Right lobe of liver (tissue), 6 donors: Measurements from ENCODE around the gene KIAA1549. TPM values are rescaled to one million over a fixed set of nuclear protein-coding genes. Genes with fewer than 3 reads are reported as not detected.

Experiments
- ATAC-seq, 4 donors: fragments of 200-7000 bp; cut with Tn5 transposase; one replicate each; pipeline ENCODE4 v1.9.1; 2020; ENCODE audit warnings: mild to moderate bottlenecking in 4 of 4, moderate library complexity in 4 of 4
- DNase-seq, 3 donors: peaks; one replicate each; pipeline ENCODE4 v3.0.0-alpha.2; 2020
- H3K27ac ChIP-seq, 3 donors: fragments of 200-600 bp; one replicate each; pipeline ENCODE4 v1.8.0; 2022
- H3K27me3 ChIP-seq, 2 donors: fragments of 200-600 bp; one replicate each; pipeline ENCODE4 v1.8.0; 2022
- H3K36me3 ChIP-seq, 4 donors: fragments of 200-600 bp; sonication (generic) in 1 of 4; one replicate each; pipeline versions ENCODE4 v1.5.1 to v1.8.0; 2017 to 2022; ENCODE audit warnings: control low read depth in 1 of 4
- H3K4me1 ChIP-seq, 4 donors: fragments of 200-600 bp; sonication (generic) in 1 of 4; one replicate each; pipeline versions ENCODE4 v1.5.1 to v1.8.0; 2017 to 2022; ENCODE audit warnings: control low read depth in 1 of 4
- H3K4me3 ChIP-seq, 3 donors: fragments of 200-600 bp; one replicate each; pipeline ENCODE4 v1.8.0; 2022
- H3K9me3 ChIP-seq, 4 donors: fragments of 200-600 bp; sonication (generic) in 1 of 4; one replicate each; pipeline versions ENCODE4 v1.5.1 to v1.8.0; 2017 to 2022; ENCODE audit warnings: control low read depth in 1 of 4
- CTCF ChIP-seq, 4 donors: fragments of 200-600 bp in 3 of 4; fragments of 450-650 bp in 1 of 4; IDR thresholded peaks; one replicate each; pipeline versions ENCODE4 v1.5.1 to v1.8.0; 2016 to 2022; ENCODE audit warnings: antibody characterized with exemption in 4 of 4, mild to moderate bottlenecking in 2 of 4
- POLR2A ChIP-seq: fragments of 450-650 bp; IDR thresholded peaks from one replicate; pipeline ENCODE4 v1.6.1; 2017; ENCODE audit warnings: antibody characterized with exemption, mild to moderate bottlenecking
- WGBS: methylation state at CpG from one replicate; pipeline ENCODE4 v1.1.6; 2018; ENCODE audit warnings: low coverage, low lambda C conversion rate; ENCODE audit not compliant: insufficient coverage; ENCODE audit errors: missing lambda C conversion rate; 5-methylcytosine and 5-hydroxymethylcytosine counted together
- intact Hi-C, 2 donors: fragments of 100-400 bp; cut with DNase I; formaldehyde crosslinking; loops; one replicate each; pipeline versions ENCODE4 v1.11.2 to v1.14.1; 2022
- total RNA-seq, 6 experiments: library from RNA; depleted of rRNA in 2 of 6; stranded (reverse); fragments of >200 nt in 2 of 6; fragmentation: NEBNext Ultra II Directional in 3 of 6; extraction: Animal tissue kit (Norgen Biotek cat#: 25700) in 3 of 6; gene quantifications; one replicate each; pipeline versions ENCODE4 v1.1.0 to v1.2.4, GENCODE V29; 2016 to 2023
- donor health status: DM: no; HTN: yes; CAD: no.
- donor health status: DM: no; HTN: no; CAD: no.
- donor health status: DM: no; HTN: no; CAD: no.
- donor health status: DM: no; HTN: yes; CAD: no.
- donor health status: DM: no; HTN: yes; CAD: no.

KIAA1549 gene
- total RNA-seq, 6 experiments from 2014 or later, result 0.56 to 1.9 (median 0.68) TPM

GRCh38 chr7:139022286-139022685 lies 41.1 kb upstream of the KIAA1549 start:
- H3K36me3 ChIP-seq, result no peaks in the 10 kb centered on the region
- H3K4me3 ChIP-seq, result no peak overlapping the region
- DNase-seq (peak in 1 of 3 donors; percentile 6), ATAC-seq (no peak)
- 0% methylated on average over 1 of the region's 4 CpGs for WGBS
- H3K27ac ChIP-seq, result no peak overlapping the region
- intact Hi-C loops, result no loop called here
- no peaks in the 10 kb centered on the region for H3K27me3 ChIP-seq
- H3K4me1 ChIP-seq, result no peaks in the 10 kb centered on the region
- no peak for TF ChIP-seq CTCF (IDR thresholded peaks at IDR 0.05)
- TF ChIP-seq POLR2A, result no peak
- no peaks in the 10 kb centered on the region for H3K9me3 ChIP-seq

GRCh38 chr7:139018910-139019309 lies 37.7 kb upstream of the KIAA1549 start:
- no peak for DNase-seq
- no peak for ATAC-seq
- intact Hi-C loops, result loop anchor here (10.0 kb wide), 2 partner anchors 46 to 56 kb away; no protein-coding TSS in a partner anchor

GRCh38 chr7:139016931-139017511 lies 35.8 kb upstream of the KIAA1549 start:
- Histone ChIP-seq H3K27ac (no peak overlapping the region), H3K4me3 (no peak overlapping the region), H3K27me3 (no peaks in the 10 kb centered on the region), H3K9me3 (no peaks in the 10 kb centered on the region), H3K4me1 (no peaks in the 10 kb centered on the region), H3K36me3 (no peaks in the 10 kb centered on the region)
- peak; percentile 52 to 68 (median 60) for DNase-seq
- intact Hi-C loops, result loop anchor here (10.0 kb wide), 2 partner anchors 48 to 58 kb away; no protein-coding TSS in a partner anchor
- peak; percentile 94 to 98 (median 98) for ATAC-seq
- 19% methylated on average over 7 of the region's 7 CpGs for WGBS
- no peak for TF ChIP-seq POLR2A
- TF ChIP-seq CTCF (IDR thresholded peaks at IDR 0.05), result peak; percentile 53 to 71 (median 64)

More at GRCh38 chr7:139018910-139019309, 37.7 kb upstream of the KIAA1549 start:
- no peak overlapping the region for H3K27ac ChIP-seq
- H3K9me3 ChIP-seq, result no peaks in the 10 kb centered on the region
- H3K27me3 ChIP-seq, result no peaks in the 10 kb centered on the region
- TF ChIP-seq CTCF (IDR thresholded peaks at IDR 0.05) (no peak), POLR2A (no peak)
- whole genome bisulfite sequencing, result 75% methylated on average over 3 of the region's 3 CpGs
- H3K36me3 ChIP-seq, result no peaks in the 10 kb centered on the region
- no peak overlapping the region for H3K4me3 ChIP-seq
- no peaks in the 10 kb centered on the region for H3K4me1 ChIP-seq

- Histone ChIP-seq H3K27ac (no peak overlapping the region), H3K36me3 (no peaks in the 10 kb centered on the region), H3K27me3 (no peaks in the 10 kb centered on the region), H3K9me3 (no peaks in the 10 kb centered on the region), H3K4me1 (no peaks in the 10 kb centered on the region), H3K4me3 (no peak overlapping the region)
- intact Hi-C loops, result loop anchor here (10.0 kb wide), 2 partner anchors 53 to 63 kb away; no protein-coding TSS in a partner anchor
- ATAC-seq (no peak), DNase-seq (no peak)
- WGBS, result 72% methylated on average over 3 of the region's 3 CpGs
- no peak for TF ChIP-seq POLR2A
- TF ChIP-seq CTCF (IDR thresholded peaks at IDR 0.05), result no peak
Observed at GRCh38 chr7:139011373-139011772, 30.2 kb upstream of the KIAA1549 start.
